Smooth muscle cell (in vitro differentiated cells): Measurements from ENCODE around the gene PTPN5. TPM values are rescaled to one million over a fixed set of nuclear protein-coding genes. Genes with fewer than 3 reads are reported as not detected.
A peak's percentile ranks its signal among the peaks of the same experiment; 100 is the strongest.

Experiments
- DNase-seq: peaks from one replicate; lab custom pipeline; 2025; ENCODE audit not compliant: unreplicated experiment; lab: John Stamatoyannopoulos, UW
- H2AFZ ChIP-seq: fragments of 200-600 bp; sonication (generic); 2 replicates; pipeline ENCODE4 v1.6.0; 2016; ENCODE audit warnings: antibody characterized with exemption, low read depth, mild to moderate bottlenecking
- H3F3A ChIP-seq: fragments of 200-600 bp; sonication (generic); 2 replicates; pipeline ENCODE4 v1.6.0; 2017; ENCODE audit warnings: antibody characterized with exemption, low read depth
- H3K27ac ChIP-seq: fragments of 200-600 bp; sonication (generic); 2 replicates; pipeline ENCODE4 v1.5.1; 2016; ENCODE audit warnings: low read depth, mild to moderate bottlenecking
- H3K27me3 ChIP-seq: fragments of 200-600 bp; sonication (generic); 2 replicates; pipeline ENCODE4 v1.6.1; 2016; ENCODE audit warnings: low read depth, mild to moderate bottlenecking
- H3K36me3 ChIP-seq: fragments of 200-600 bp; sonication (generic); 2 replicates; pipeline ENCODE4 v1.5.1; 2016; ENCODE audit warnings: low read depth
- H3K4me1 ChIP-seq: fragments of 200-600 bp; sonication (generic); 2 replicates; pipeline ENCODE4 v1.5.1; 2016; ENCODE audit warnings: low read depth
- H3K4me2 ChIP-seq: fragments of 200-600 bp; sonication (generic); 2 replicates; pipeline ENCODE4 v1.6.0; 2016; ENCODE audit warnings: mild to moderate bottlenecking
- H3K4me3 ChIP-seq: fragments of 200-600 bp; sonication (generic); 2 replicates; pipeline ENCODE4 v1.5.1; 2016; ENCODE audit warnings: mild to moderate bottlenecking
- H3K79me2 ChIP-seq: fragments of 200-600 bp; sonication (generic); 2 replicates; pipeline ENCODE4 v1.6.0; 2016; ENCODE audit warnings: low read depth, mild to moderate bottlenecking
- H3K9ac ChIP-seq: fragments of 200-600 bp; sonication (generic); 2 replicates; pipeline ENCODE4 v1.6.0; 2016; ENCODE audit warnings: low read depth
- H3K9me3 ChIP-seq: fragments of 200-600 bp; sonication (generic); replicated peaks from 2 replicates; pipeline ENCODE4 v1.5.1; 2016; ENCODE audit warnings: low read depth
- H4K20me1 ChIP-seq: fragments of 200-600 bp; sonication (generic); 2 replicates; pipeline ENCODE4 v1.6.0; 2016; ENCODE audit warnings: low read depth
- CTCF ChIP-seq: fragments of 200-600 bp; sonication (generic); IDR thresholded peaks from 2 replicates; pipeline ENCODE4 v1.5.1; 2017; ENCODE audit warnings: borderline replicate concordance, mild to moderate bottlenecking, antibody characterized with exemption; ENCODE audit not compliant: insufficient read depth, poor library complexity, severe bottlenecking
- WGBS: methylation state at CpG from one replicate; pipeline ENCODE4 v1.1.7; 2016; ENCODE audit warnings: low lambda C conversion rate; 5-methylcytosine and 5-hydroxymethylcytosine counted together
- polyA plus RNA-seq: library from polyadenylated mRNA; unstranded; fragments of >200 nt; fragmentation: Nextera tagmentation; extraction: Ambion mirVana; gene quantifications from 2 replicates; pipeline ENCODE4 v1.2.1, GENCODE V29; 2016
- total RNA-seq: library from RNA; depleted of rRNA; stranded (reverse); fragments of >200 nt; gene quantifications from 2 replicates; pipeline ENCODE4 v1.2.3, GENCODE V29; 2014

The PTPN5 gene
- total and polyA plus RNA-seq, 2 experiments from 2014 or later, result not detected

- H3K9ac ChIP-seq, result peak overlapping the region; percentile 67
- peak overlapping the region; percentile 76 for H2AFZ ChIP-seq
These were observed 92.4 kb downstream of the PTPN5 start for GRCh38 chr11:18699269-18699596.

GRCh38 chr11:18698341-18699268 lies 93.0 kb downstream of the PTPN5 start, which contains the start of gene TMEM86A:
Gene TMEM86A (plus strand): TSS chr11:18698779. CDS start chr11:18698887, 108 bp downstream.
- Histone ChIP-seq H3K36me3 (no peaks in the 10 kb centered on the region), H3K9me3 (no peaks in the 10 kb centered on the region), H3K4me1 (no peaks in the 10 kb centered on the region), H2AFZ (peak within 1 kb of the TSS; percentile 76), H3K79me2 (no peaks in the 10 kb centered on the region), H4K20me1 (no peaks in the 10 kb centered on the region), H3K27me3 (no peaks in the 10 kb centered on the region), H3K4me3 (peak within 1 kb of the TSS; percentile 77), H3K27ac (no peak within 1 kb of the TSS), H3K9ac (peak within 1 kb of the TSS; percentile 67), H3K4me2 (peak within 1 kb of the TSS; percentile 87), H3F3A (peaks cover 2% of the 10 kb centered on the region)
- TF ChIP-seq CTCF, result no peak
- DNase-seq, result peak; percentile 83
- WGBS, result 3% methylated on average over 46 of the region's 98 CpGs

More at GRCh38 chr11:18699269-18699596, 92.4 kb downstream of the PTPN5 start:
- no peaks in the 10 kb centered on the region for H3K79me2 ChIP-seq
- peaks cover 2% of the 10 kb centered on the region for H3F3A ChIP-seq
- H3K4me1 ChIP-seq, result no peaks in the 10 kb centered on the region
- no peak for DNase-seq
- no peaks in the 10 kb centered on the region for H4K20me1 ChIP-seq
- H3K27me3 ChIP-seq, result no peaks in the 10 kb centered on the region
- no peaks in the 10 kb centered on the region for H3K36me3 ChIP-seq
- H3K27ac ChIP-seq, result no peak overlapping the region
- WGBS, result 13% methylated on average over 7 of the region's 9 CpGs
- H3K9me3 ChIP-seq, result no peaks in the 10 kb centered on the region
- TF ChIP-seq CTCF, result no peak
- peak overlapping the region; percentile 87 for H3K4me2 ChIP-seq
- peak overlapping the region; percentile 77 for H3K4me3 ChIP-seq

- no peaks in the 10 kb centered on the region for H3K79me2 ChIP-seq
- no peaks in the 10 kb centered on the region for H3K9me3 ChIP-seq
- no peak overlapping the region for H3K4me2 ChIP-seq
- no peaks in the 10 kb centered on the region for H4K20me1 ChIP-seq
- H3K4me3 ChIP-seq, result no peak overlapping the region
- DNase-seq, result no peak
- H3K9ac ChIP-seq, result no peak overlapping the region
- WGBS, result 94% methylated on average over 4 of the region's 4 CpGs
- H2AFZ ChIP-seq, result peak overlapping the region; percentile 76
- no peaks in the 10 kb centered on the region for H3K4me1 ChIP-seq
- no peak overlapping the region for H3K27ac ChIP-seq
- no peak for TF ChIP-seq CTCF
- H3F3A ChIP-seq, result peaks cover 2% of the 10 kb centered on the region
- no peaks in the 10 kb centered on the region for H3K36me3 ChIP-seq
- H3K27me3 ChIP-seq, result no peaks in the 10 kb centered on the region
These were observed 94.0 kb downstream of the PTPN5 start for GRCh38 chr11:18697576-18697975.
